Erythroblast (primary cell): ENCODE data around the gene NTSR1.

Source experiments
- GATA1 ChIP-seq: IDR thresholded peaks from 2 replicates; pipeline ENCODE4 v1.6.1; 2011; ENCODE audit warnings: low read depth, mild to moderate bottlenecking, control low read depth, low read length, moderate library complexity
- POLR2A ChIP-seq: IDR thresholded peaks from 2 replicates; pipeline ENCODE4 v1.6.1; 2011; ENCODE audit warnings: mild to moderate bottlenecking, low read length

DNA sequence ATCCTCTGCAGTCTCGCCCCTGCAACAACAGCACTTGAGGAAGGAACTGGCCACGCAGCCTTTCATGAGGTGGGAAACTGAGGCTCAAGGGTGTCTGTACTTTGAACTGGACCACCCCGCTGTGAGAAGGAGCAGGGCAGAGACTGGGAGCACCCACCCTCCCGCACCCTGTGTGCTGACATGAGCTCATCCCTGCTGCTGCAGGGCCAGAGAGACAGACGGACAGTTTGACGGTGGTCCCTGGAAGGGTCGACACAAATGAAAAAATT lies 70.7 kb downstream of the NTSR1 start:
- TF ChIP-seq POLR2A: no peak
- no peak for TF ChIP-seq GATA1
